ENCODE data around the gene ANG. TPM values are rescaled to one million over a fixed set of nuclear protein-coding genes. Genes with fewer than 3 reads are reported as not detected.
"Not testable (repeated sequence)": the region's sequence is repeated elsewhere in the genome, so short reads cannot be mapped to it uniquely, and the experiment has no call there.

Gene ANG
- total RNA-seq, 1 donor from 2014 or later = 2.7 TPM

- intact Hi-C loops (cut with DNase I) = no loop called here
- DNase-seq (ENCODE audit: low spot score) = no peak
Observed at GRCh38 chr14:20726531-20726930, 38.0 kb downstream of the ANG start.

DNA sequence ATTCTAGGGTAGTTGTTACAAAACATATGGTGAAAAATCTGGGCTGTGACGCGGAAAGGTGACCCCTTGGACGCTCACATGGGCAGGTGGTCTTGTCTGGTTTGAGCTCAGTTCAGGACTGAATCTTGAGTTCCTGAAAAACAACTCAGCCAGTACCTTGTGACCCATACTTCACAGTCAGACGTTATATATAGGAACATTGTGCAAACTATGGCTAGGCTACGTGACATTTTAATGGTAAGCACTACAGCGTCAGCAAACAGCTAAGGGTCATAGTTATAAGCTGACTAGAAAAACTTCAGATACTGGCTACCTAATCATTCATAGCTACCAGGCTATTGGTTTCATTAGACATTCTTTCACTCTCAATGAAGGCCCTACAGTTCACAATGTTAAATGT is 42.3 kb downstream of the ANG start:
- intact Hi-C loops (cut with DNase I) = no loop called here
- DNase-seq (ENCODE audit: low spot score) = no peak

- no peak for DNase-seq (ENCODE audit: low spot score)
- intact Hi-C loops (cut with DNase I) = no loop called here
Observed at GRCh38 chr14:20732477-20732876, 43.9 kb downstream of the ANG start.

GRCh38 chr14:20732979-20733635 is 44.5 kb downstream of the ANG start:
- intact Hi-C loops (cut with DNase I) = no loop called here
- DNase-seq (ENCODE audit: low spot score) = no peak

DNA sequence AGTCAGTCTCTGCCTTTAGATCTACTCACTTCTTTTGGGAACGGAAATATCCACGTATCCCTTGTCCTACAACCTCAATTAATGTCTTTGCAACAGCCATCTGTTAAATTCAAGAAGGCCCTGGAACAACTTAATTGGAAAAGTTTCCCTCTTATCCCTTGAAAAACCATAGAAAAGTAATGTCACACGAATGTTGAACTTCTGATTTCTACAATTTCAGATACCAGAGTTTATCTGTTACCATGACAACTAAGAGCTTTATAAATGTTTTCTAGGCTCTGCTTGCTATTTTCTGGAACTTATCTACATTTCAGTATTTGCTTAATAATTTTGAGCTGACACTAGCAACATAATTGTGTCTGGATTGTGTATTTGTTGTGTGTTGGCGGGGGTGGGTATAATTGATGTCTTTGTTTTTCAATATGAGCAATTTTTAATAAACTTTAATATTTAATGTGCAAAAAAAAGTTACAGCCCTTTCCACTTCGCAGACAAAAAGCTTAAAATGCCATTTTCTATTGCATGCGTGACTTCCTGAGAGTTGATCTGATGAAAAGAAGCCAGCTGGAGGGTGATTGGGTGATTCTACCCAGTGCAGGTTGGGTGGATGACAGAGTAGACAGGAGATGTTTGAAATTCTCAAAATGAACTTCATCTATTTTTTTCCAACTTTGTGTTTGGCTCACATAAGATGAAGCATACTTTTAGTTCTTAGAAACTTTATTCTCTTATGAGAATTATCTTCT is 45.3 kb downstream of the ANG start:
- DNase-seq (ENCODE audit: low spot score) = no peak
- intact Hi-C loops (cut with DNase I) = no loop called here

GRCh38 chr14:20734430-20734806 is 45.9 kb downstream of the ANG start:
- DNase-seq (ENCODE audit: low spot score) = no peak
- intact Hi-C loops (cut with DNase I) = no loop called here

DNA sequence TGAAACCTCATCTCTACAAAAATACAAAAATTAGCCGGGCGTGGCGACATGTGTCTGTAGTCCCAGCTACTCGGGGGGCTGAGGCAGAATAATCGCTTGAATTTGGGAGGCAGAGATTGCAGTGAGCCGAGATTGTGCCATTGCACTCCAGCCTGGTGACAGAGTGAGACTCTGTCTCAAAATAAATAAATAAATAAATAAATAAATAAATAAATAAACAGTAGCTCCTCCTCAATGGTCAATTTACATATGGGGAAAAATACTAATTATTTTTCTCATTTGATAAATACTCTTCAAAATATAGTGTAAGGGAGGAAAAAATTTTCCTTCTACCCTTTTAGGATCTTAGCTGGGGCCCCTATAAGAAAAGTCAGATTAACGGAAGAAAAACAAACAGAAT is 49.7 kb downstream of the ANG start:
- DNase-seq (ENCODE audit: low spot score); intact Hi-C loops (cut with DNase I): not testable (repeated sequence)

DNA sequence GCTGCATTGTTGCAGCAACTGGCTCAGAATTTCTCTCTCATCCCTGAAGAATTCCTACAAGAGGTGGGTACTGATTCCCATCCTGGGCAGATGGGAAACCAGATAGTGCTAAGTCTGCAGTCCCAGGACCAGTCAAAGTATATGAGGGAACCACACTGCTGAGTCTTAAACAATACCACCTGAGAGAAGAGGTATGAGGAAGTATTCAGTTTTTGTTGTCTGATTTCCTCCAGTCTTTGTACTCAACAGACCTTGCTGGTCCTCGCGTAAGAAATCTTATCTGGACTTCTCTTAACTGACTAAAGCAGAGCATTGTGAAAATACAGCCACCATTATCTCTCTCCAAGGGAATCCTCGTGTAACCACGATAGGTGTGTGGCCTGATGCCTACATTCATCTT is 53.6 kb downstream of the ANG start:
- no peak for DNase-seq (ENCODE audit: low spot score)
- intact Hi-C loops (cut with DNase I) = no loop called here

GRCh38 chr14:20743556-20743955 is 55.0 kb downstream of the ANG start:
- no peak for DNase-seq (ENCODE audit: low spot score)
- intact Hi-C loops (cut with DNase I) = no loop called here

Other genes with a start within 250 kb of the ANG start
- 21.2 TPM for gene OSGEP, start 234.0 kb upstream of the ANG start, total RNA-seq
- gene APEX1, start 233.5 kb upstream of the ANG start, total RNA-seq = 66.0 TPM
- 18.2 TPM for gene PIP4P1, start 227.3 kb upstream of the ANG start, total RNA-seq
- 17.4 TPM for gene PNP, start 219.4 kb upstream of the ANG start, total RNA-seq
- 0.48 TPM for gene RNASE10, start 183.2 kb upstream of the ANG start, total RNA-seq
- gene RNASE9, start 127.7 kb upstream of the ANG start, total RNA-seq = not detected
- not detected for gene RNASE11, start 100.8 kb upstream of the ANG start, total RNA-seq
- not detected for gene RNASE12, start 97.4 kb upstream of the ANG start, total RNA-seq
- not detected for gene OR6S1, start 47.1 kb upstream of the ANG start, total RNA-seq
- 5.6 TPM for gene RNASE4, start 4.2 kb upstream of the ANG start, total RNA-seq
- not detected for gene EDDM3A, start 57.1 kb downstream of the ANG start, total RNA-seq
- not detected for gene EDDM3B, start 79.6 kb downstream of the ANG start, total RNA-seq
- 3.1 TPM for gene RNASE6, start 92.5 kb downstream of the ANG start, total RNA-seq
- gene RNASE1, start 114.1 kb downstream of the ANG start, total RNA-seq = 171 TPM
- not detected for gene RNASE3, start 202.6 kb downstream of the ANG start, total RNA-seq

Measured in cardiac septum (tissue), 1 donor.